Activated T-helper 1 cell treated with anti-CD3 and anti-CD28 coated beads, Interleukin-12 subunit alpha, Interleukin-12 subunit beta, Interleukin-2, Interleukin-4 antibody, amounts not matched to agents 30 ng/mL and 10 ng/mL and 1 ng/mL, durations not matched to agents 14 hours and 24 hours and 36 hours (primary cell): ENCODE measurements around the gene TES. TPM values are rescaled to one million over a fixed set of nuclear protein-coding genes. Genes with fewer than 3 reads are reported as not detected.

Experiments
- DNase-seq: peaks from one replicate; pipeline ENCODE4 v3.0.0; 2021; ENCODE audit warnings: low spot score
- H3K27ac Mint-ChIP-seq: one replicate; pipeline ENCODE4 v1.8.0; 2021; ENCODE audit warnings: mild to moderate bottlenecking, mixed read lengths
- H3K27me3 Mint-ChIP-seq: one replicate; pipeline ENCODE4 v1.8.0; 2022; ENCODE audit warnings: mild to moderate bottlenecking, moderate library complexity, mixed read lengths; ENCODE audit not compliant: insufficient read depth
- H3K36me3 Mint-ChIP-seq: one replicate; pipeline ENCODE4 v1.8.0; 2021; ENCODE audit warnings: low read depth, mixed read lengths
- H3K4me1 Mint-ChIP-seq: one replicate; pipeline ENCODE4 v1.8.0; 2021; ENCODE audit warnings: low read depth, mixed read lengths
- H3K4me3 Mint-ChIP-seq: one replicate; pipeline ENCODE4 v1.8.0; 2021; ENCODE audit warnings: mild to moderate bottlenecking, moderate library complexity, mixed read lengths
- H3K9me3 Mint-ChIP-seq: one replicate; pipeline ENCODE4 v1.8.0; 2021; ENCODE audit warnings: mixed read lengths
- intact Hi-C: fragments of 100-400 bp; cut with micrococcal nuclease; formaldehyde crosslinking; loops from one replicate; pipeline ENCODE4 v1.15.1; 2024
- total RNA-seq: library from RNA; stranded (reverse); gene quantifications from 2 replicates; pipeline ENCODE4 v1.2.3, GENCODE V29; 2022

The TES gene
- total RNA-seq, 1 donor from 2014 or later, result 38.4 TPM

DNA sequence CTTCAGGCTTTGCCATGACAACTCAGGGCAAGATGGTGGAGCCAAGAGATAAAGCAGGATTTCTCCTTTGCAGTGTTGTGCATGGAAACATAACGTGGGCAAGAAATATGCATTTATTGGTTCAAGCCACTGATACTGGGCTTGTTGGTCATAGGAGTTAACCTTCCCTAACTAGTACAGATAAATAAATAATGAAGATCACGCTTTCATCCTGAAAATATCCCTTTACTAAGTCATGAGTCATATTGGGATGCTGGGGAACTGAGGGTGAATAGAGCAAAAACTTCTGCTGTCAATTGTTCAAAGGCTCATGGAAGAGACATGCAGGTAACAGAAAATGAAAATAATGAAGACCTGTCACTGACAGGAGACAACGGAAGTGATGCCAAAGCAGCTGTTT is 55.5 kb downstream of the TES start:
- Mint-ChIP-seq H3K27ac (no peak overlapping the region), H3K4me3 (no peak overlapping the region), H3K4me1 (no peaks in the 10 kb centered on the region), H3K36me3 (no peaks in the 10 kb centered on the region), H3K9me3 (no peaks in the 10 kb centered on the region), H3K27me3 (peaks cover 8% of the 10 kb centered on the region)
- DNase-seq, result no peak
- intact Hi-C loops, result no loop called here

- intact Hi-C loops, result no loop called here
- no peaks in the 10 kb centered on the region for H3K9me3 Mint-ChIP-seq
- H3K4me1 Mint-ChIP-seq, result no peaks in the 10 kb centered on the region
- H3K27ac Mint-ChIP-seq, result no peak overlapping the region
- peaks cover 18% of the 10 kb centered on the region for H3K27me3 Mint-ChIP-seq
- DNase-seq, result no peak
- H3K36me3 Mint-ChIP-seq, result no peaks in the 10 kb centered on the region
- H3K4me3 Mint-ChIP-seq, result no peak overlapping the region
These were observed 59.1 kb downstream of the TES start for GRCh38 chr7:116269466-116269865.

DNA sequence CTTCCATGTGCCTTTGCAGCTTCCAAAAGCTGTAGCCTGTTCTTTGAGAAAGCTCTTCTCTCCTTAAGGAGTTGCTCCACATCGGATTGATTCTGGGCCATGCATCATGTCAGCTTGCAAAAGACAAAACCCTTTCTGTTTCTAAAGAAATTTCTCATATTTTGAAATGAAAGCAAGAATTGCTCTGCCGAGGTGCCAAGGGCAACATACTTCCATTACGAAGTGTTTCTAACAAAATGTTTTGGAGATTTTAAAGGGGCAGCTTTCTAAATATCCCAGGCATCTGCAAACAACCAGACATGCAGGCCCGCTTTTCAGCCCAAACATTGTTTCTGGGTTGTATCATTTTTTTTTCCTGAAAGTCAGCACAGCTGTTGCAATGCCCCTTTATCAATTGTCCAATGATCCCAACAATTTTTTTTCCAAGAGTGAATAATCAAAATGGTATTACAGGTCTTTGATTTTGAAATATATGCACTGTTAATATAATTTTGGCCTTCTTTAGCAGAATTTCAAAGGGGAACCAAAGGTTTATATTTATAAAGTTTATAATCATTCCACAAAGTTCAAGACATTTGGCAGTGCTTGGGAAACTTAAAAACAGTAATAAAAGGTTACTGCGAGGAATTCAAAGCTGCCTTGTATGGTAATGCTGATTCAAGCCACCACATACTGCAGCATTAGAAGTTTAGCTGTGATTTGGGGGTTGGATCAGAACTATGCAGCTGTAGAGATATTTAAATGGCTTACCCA is 61.0 kb downstream of the TES start:
- no peak for DNase-seq
- intact Hi-C loops, result no loop called here
- no peaks in the 10 kb centered on the region for H3K9me3 Mint-ChIP-seq
- no peak overlapping the region for H3K4me3 Mint-ChIP-seq
- H3K27me3 Mint-ChIP-seq, result peaks cover 18% of the 10 kb centered on the region
- no peaks in the 10 kb centered on the region for H3K4me1 Mint-ChIP-seq
- no peaks in the 10 kb centered on the region for H3K36me3 Mint-ChIP-seq
- no peak overlapping the region for H3K27ac Mint-ChIP-seq

GRCh38 chr7:116271963-116272886 is 61.9 kb downstream of the TES start:
- Mint-ChIP-seq H3K4me3 (no peak overlapping the region), H3K9me3 (no peaks in the 10 kb centered on the region), H3K4me1 (no peaks in the 10 kb centered on the region), H3K27ac (no peak overlapping the region), H3K36me3 (no peaks in the 10 kb centered on the region), H3K27me3 (peaks cover 22% of the 10 kb centered on the region)
- intact Hi-C loops, result no loop called here
- no peak for DNase-seq

DNA sequence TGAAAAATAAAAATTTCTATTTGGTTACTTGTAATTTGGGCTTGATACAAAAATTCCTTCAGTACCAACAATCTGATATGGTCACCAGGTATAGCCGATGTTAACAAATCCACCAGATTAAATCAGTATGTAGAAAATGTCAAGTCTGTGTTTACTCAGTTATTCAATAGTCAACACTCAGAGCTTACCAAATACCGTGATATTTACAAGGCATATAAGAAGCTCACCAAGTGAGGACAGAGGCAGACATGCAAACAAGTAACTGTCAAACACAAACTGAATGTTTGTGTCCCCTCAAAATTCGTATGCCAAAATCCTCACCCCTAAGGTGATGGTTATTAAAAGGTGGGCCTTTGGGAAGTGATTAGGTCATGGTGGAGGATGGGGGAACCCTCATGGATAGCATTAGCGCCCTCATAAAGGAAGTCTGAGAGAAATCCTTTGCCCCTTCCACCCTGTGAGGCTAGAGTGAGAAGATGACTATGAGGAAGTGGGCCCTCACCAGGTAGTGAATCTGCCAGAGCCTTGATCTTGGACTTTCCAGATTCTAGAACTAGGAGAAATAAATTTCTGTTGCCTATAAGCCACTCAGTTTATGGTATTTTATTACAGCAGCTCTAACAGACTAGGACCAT is 63.1 kb downstream of the TES start:
- H3K36me3 Mint-ChIP-seq, result no peaks in the 10 kb centered on the region
- no peaks in the 10 kb centered on the region for H3K9me3 Mint-ChIP-seq
- DNase-seq, result no peak
- peaks cover 25% of the 10 kb centered on the region for H3K27me3 Mint-ChIP-seq
- no peak overlapping the region for H3K4me3 Mint-ChIP-seq
- H3K4me1 Mint-ChIP-seq, result no peaks in the 10 kb centered on the region
- intact Hi-C loops, result no loop called here
- H3K27ac Mint-ChIP-seq, result no peak overlapping the region

DNA sequence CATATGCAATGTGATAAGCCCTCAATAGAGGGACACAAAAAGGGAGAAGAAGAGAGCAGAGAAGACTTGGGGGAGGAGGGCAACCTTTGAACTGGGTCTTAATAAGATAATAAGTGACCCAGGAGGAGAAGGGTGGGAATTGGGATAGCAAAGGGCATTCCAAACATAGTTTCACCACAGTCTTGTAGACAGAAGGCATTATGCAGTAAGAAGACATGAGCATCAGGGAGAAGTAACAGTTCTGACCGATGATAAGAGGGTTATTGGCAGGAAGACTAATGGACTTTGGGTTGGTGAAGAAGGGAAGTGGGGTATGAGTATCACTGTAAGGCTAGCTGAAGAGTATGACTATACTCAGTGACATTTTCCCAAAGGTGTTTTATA is 63.6 kb downstream of the TES start:
- DNase-seq, result no peak
- Mint-ChIP-seq H3K4me3 (no peak overlapping the region), H3K27ac (no peak overlapping the region), H3K9me3 (no peaks in the 10 kb centered on the region), H3K36me3 (no peaks in the 10 kb centered on the region), H3K4me1 (no peaks in the 10 kb centered on the region), H3K27me3 (peaks cover 25% of the 10 kb centered on the region)
- intact Hi-C loops, result no loop called here

DNA sequence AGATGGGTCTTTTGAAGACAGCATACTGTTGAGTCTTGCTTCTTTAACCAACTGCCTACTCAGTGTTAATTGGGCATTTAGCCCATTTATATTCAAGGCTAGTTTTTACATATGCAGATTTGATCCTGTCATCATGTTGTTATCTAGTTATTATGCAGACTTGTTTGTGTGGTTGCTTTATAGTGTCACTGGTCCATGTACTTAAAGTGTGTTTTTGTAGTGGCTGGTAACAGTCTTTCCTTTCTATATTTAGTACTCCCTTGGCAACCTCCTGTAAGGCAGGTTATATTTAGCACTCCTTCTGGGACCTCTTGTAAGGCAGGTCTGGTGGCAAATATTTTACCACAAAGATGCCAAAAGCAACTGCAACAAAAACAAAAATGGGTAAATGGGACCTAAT is 66.7 kb downstream of the TES start:
- peaks cover 21% of the 10 kb centered on the region for H3K27me3 Mint-ChIP-seq
- H3K27ac Mint-ChIP-seq, result no peak overlapping the region
- no peak overlapping the region for H3K4me3 Mint-ChIP-seq
- H3K9me3 Mint-ChIP-seq, result no peaks in the 10 kb centered on the region
- intact Hi-C loops, result no loop called here
- H3K4me1 Mint-ChIP-seq, result no peaks in the 10 kb centered on the region
- H3K36me3 Mint-ChIP-seq, result no peaks in the 10 kb centered on the region
- DNase-seq, result no peak

DNA sequence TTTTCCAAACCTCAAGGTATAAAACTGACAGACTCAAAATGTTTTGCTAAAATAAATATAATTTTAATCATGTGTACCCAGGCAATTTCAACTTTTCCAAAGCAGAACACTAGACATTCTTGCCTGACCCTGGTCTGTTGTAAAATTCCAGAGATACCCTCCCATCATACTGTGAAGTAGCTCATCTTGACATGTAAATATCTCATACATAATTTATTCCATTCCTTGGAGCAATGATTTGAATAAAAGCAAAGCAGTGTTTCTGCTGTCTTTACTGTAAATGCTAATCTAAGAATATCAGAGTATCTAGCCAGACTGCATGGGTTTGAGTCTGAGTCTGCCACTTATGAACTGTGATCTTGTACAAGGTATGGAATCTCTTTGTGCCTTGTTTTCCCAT is 68.9 kb downstream of the TES start:
- Mint-ChIP-seq H3K9me3 (no peaks in the 10 kb centered on the region), H3K4me3 (no peak overlapping the region), H3K4me1 (no peaks in the 10 kb centered on the region), H3K36me3 (no peaks in the 10 kb centered on the region), H3K27ac (no peak overlapping the region), H3K27me3 (peaks cover 24% of the 10 kb centered on the region)
- DNase-seq, result no peak
- intact Hi-C loops, result no loop called here

- Mint-ChIP-seq H3K4me3 (no peak overlapping the region), H3K4me1 (peaks cover 5% of the 10 kb centered on the region), H3K9me3 (no peaks in the 10 kb centered on the region), H3K36me3 (no peaks in the 10 kb centered on the region), H3K27ac (no peak overlapping the region), H3K27me3 (peaks cover 17% of the 10 kb centered on the region)
- intact Hi-C loops, result no loop called here
- DNase-seq, result no peak
These were observed 70.5 kb downstream of the TES start for GRCh38 chr7:116280803-116281202.

DNA sequence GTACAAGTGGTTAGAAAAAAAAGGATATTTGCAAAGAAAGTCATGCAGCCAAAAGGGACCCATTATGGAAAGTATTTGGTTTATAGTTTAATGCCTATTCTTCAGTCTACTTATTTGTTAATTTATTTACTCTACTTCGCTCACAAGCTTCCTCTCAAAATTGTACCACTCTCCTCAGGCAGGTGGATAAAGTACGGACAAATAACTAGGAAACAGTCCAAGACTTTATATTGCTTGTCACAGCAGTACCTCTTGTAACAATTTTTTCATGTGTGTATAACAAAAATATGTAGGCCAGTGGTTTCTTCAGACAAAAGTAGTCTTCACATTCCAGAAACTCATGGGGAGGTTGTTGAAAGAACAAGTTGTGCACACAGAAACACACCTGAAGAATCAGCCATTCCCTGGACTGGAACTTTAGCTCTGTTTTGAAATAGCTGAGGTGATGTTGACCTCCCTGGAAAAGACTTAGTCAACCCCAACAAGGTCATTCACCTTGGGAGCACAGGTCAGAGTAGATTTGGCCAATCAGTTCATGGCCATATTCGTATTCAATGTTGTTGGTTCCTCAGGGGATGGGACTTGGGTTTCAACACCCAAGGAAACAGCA is 73.4 kb downstream of the TES start:
- peaks cover 5% of the 10 kb centered on the region for H3K4me1 Mint-ChIP-seq
- intact Hi-C loops, result no loop called here
- no peak overlapping the region for H3K27ac Mint-ChIP-seq

GRCh38 chr7:116284390-116284789 is 74.1 kb downstream of the TES start:
- intact Hi-C loops, result no loop called here
- H3K27me3 Mint-ChIP-seq, result peaks cover 9% of the 10 kb centered on the region
- no peak for DNase-seq
- no peak overlapping the region for H3K27ac Mint-ChIP-seq
- no peak overlapping the region for H3K4me3 Mint-ChIP-seq
- H3K9me3 Mint-ChIP-seq, result no peaks in the 10 kb centered on the region
- no peaks in the 10 kb centered on the region for H3K36me3 Mint-ChIP-seq
- peaks cover 5% of the 10 kb centered on the region for H3K4me1 Mint-ChIP-seq

More for the DNA sequence above, 73.4 kb downstream of the TES start:
- Mint-ChIP-seq H3K4me3 (no peak overlapping the region), H3K9me3 (no peaks in the 10 kb centered on the region), H3K36me3 (no peaks in the 10 kb centered on the region), H3K27me3 (peaks cover 9% of the 10 kb centered on the region)
- no peak for DNase-seq

- no peaks in the 10 kb centered on the region for H3K36me3 Mint-ChIP-seq
- DNase-seq, result no peak
- no peaks in the 10 kb centered on the region for H3K9me3 Mint-ChIP-seq
These were observed 74.9 kb downstream of the TES start for GRCh38 chr7:116285252-116285651.

GRCh38 chr7:116290740-116291139 is 80.4 kb downstream of the TES start:
- Mint-ChIP-seq H3K4me3 (no peak overlapping the region), H3K4me1 (no peaks in the 10 kb centered on the region), H3K27ac (no peak overlapping the region), H3K27me3 (peaks cover 5% of the 10 kb centered on the region), H3K9me3 (no peaks in the 10 kb centered on the region), H3K36me3 (no peaks in the 10 kb centered on the region)
- intact Hi-C loops, result no loop called here
- DNase-seq, result no peak

More at GRCh38 chr7:116285252-116285651, 74.9 kb downstream of the TES start:
- H3K27me3 Mint-ChIP-seq, result peaks cover 9% of the 10 kb centered on the region
- peaks cover 5% of the 10 kb centered on the region for H3K4me1 Mint-ChIP-seq
- intact Hi-C loops, result no loop called here
- H3K4me3 Mint-ChIP-seq, result no peak overlapping the region
- no peak overlapping the region for H3K27ac Mint-ChIP-seq
